OCI-LY7 (cell line): Measurements from ENCODE around the gene DSN1. TPM values are rescaled to one million over a fixed set of nuclear protein-coding genes. Genes with fewer than 3 reads are reported as not detected.

Experiments
- BruUV-seq: library from RNA; stranded (reverse); fragments of 400-500 nt; replicated peaks from 2 replicates; lab custom pipeline; 2021; lab: Mats Ljungman, UMichigan
- CTCF ChIA-PET: fragments of 300-600 bp; sonication (Branson Sonifier 250); formaldehyde crosslinking; loops from one replicate; lab custom pipeline; 2022; ENCODE audit warnings: antibody characterized with exemption; ENCODE audit not compliant: unreplicated experiment; lab: Charles Lee
- POLR2A ChIA-PET: fragments of 300-600 bp; sonication (Branson Sonifier 250); formaldehyde crosslinking; loops from one replicate; lab custom pipeline; 2022; ENCODE audit warnings: antibody characterized with exemption; lab: Charles Lee
- DNase-seq: peaks from one replicate; pipeline ENCODE4 v3.0.0-alpha.2; 2015; ENCODE audit warnings: low spot score
- H2AFZ ChIP-seq: fragments of 200-600 bp; sonication (generic), shearing (Covaris generic); 2 replicates; pipeline ENCODE4 v1.6.1; 2014; ENCODE audit warnings: mild to moderate bottlenecking, antibody characterized with exemption, low read length, moderate library complexity
- H3K27ac ChIP-seq: fragments of 200-600 bp; sonication (generic); 2 replicates; pipeline ENCODE4 v1.5.1; 2014; ENCODE audit warnings: mixed run types, low read depth, mild to moderate bottlenecking, moderate library complexity, low read length, inconsistent platforms; ENCODE audit not compliant: poor library complexity, severe bottlenecking
- H3K36me3 ChIP-seq: fragments of 200-600 bp; sonication (generic); 2 replicates; pipeline ENCODE4 v1.6.1; 2014; ENCODE audit warnings: mild to moderate bottlenecking, antibody characterized with exemption, low read length, moderate library complexity, mixed read lengths; ENCODE audit not compliant: insufficient read depth
- H3K4me1 ChIP-seq: fragments of 200-600 bp; sonication (generic); 2 replicates; pipeline ENCODE4 v1.5.1; 2014; ENCODE audit warnings: mild to moderate bottlenecking, low read length; ENCODE audit not compliant: insufficient read depth, poor library complexity, severe bottlenecking
- H3K4me2 ChIP-seq: fragments of 200-600 bp; sonication (generic); 2 replicates; pipeline ENCODE4 v1.6.1; 2014; ENCODE audit warnings: mild to moderate bottlenecking, low read length
- H3K4me3 ChIP-seq: fragments of 200-600 bp; sonication (generic); 2 replicates; pipeline ENCODE4 v1.5.1; 2014; ENCODE audit warnings: mild to moderate bottlenecking, low read depth, low read length; ENCODE audit not compliant: poor library complexity, severe bottlenecking
- H3K79me2 ChIP-seq: fragments of 200-600 bp; sonication (generic); 2 replicates; pipeline ENCODE4 v1.6.1; 2016; ENCODE audit warnings: low read depth, mild to moderate bottlenecking, low read length, moderate library complexity, mixed read lengths; ENCODE audit not compliant: insufficient read depth
- H3K9me2 ChIP-seq: fragments of 200-600 bp; sonication (generic); 2 replicates; pipeline ENCODE4 v1.6.1; 2016; ENCODE audit warnings: mild to moderate bottlenecking, low read length, mixed read lengths; ENCODE audit not compliant: insufficient read depth
- H3K9me3 ChIP-seq: fragments of 200-600 bp; sonication (generic); 2 replicates; pipeline ENCODE4 v1.6.1; 2014; ENCODE audit warnings: mild to moderate bottlenecking, mixed run types, low read length, mixed read lengths
- H4K20me1 ChIP-seq: fragments of 200-600 bp; sonication (generic); 2 replicates; pipeline ENCODE4 v1.6.1; 2014; ENCODE audit warnings: mild to moderate bottlenecking, antibody characterized with exemption, low read length, moderate library complexity, mixed read lengths; ENCODE audit not compliant: insufficient read depth
- EZH2phosphoT487 ChIP-seq: fragments of 200-600 bp; sonication (generic); IDR thresholded peaks from 2 replicates; pipeline ENCODE4 v1.6.1; 2018; ENCODE audit warnings: low read depth, borderline replicate concordance, mild to moderate bottlenecking, mixed run types, antibody characterized with exemption, low read length, moderate library complexity, mixed read lengths
- intact Hi-C: fragments of 100-400 bp; cut with micrococcal nuclease; formaldehyde crosslinking; loops from one replicate; pipeline ENCODE4 v1.10.0; 2022; ENCODE audit not compliant: unreplicated experiment
- total RNA-seq, 2 experiments: library from RNA; depleted of rRNA in 1 of 2; stranded (reverse); fragments of >200 nt in 1 of 2; shearing (Covaris generic) in 1 of 2; gene quantifications; 2 replicates each; pipeline ENCODE4 v1.2.3, GENCODE V29; 2014 to 2022
- TF ChIP-seq, protein P1 (sequence below): fragments of 200-600 bp; sonication (generic); conservative IDR thresholded peaks from 2 replicates; pipeline ENCODE4 v1.5.1; 2014; ENCODE audit warnings: mild to moderate bottlenecking, antibody characterized with exemption, low read length, moderate library complexity, mixed read lengths

The DSN1 gene
- total RNA-seq, 2 experiments from 2014 or later, result 33.0 to 37.6 TPM

DNA sequence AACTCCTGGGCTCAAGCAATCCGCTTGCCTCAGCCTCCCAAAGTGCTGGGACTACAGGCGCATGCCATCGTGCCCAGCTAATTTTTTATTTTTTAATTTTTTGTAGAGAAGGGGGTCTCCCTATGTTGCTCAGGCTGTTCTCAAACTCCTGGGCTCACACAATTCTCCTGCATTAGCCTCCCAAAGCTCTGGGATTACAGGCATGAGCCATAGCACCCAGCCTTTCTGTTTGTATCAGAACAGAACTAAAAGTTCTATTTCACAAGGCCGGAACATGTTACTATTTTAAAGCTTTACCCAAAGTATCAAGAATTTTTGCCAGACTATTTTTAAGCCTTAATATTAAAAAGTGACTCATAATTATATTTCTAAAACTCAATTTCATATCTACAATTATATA is 70.0 kb downstream of the DSN1 start:
- H3K4me1 ChIP-seq, result no peaks in the 10 kb centered on the region
- H3K79me2 ChIP-seq, result no peaks in the 10 kb centered on the region
- H3K27ac ChIP-seq, result no peak overlapping the region
- H3K36me3 ChIP-seq, result no peaks in the 10 kb centered on the region
- no TSS peak for BruUV-seq
- POLR2A ChIA-PET, result no interaction called here
- H3K4me3 ChIP-seq, result no peak overlapping the region
- DNase-seq, result no peak
- no peaks in the 10 kb centered on the region for H4K20me1 ChIP-seq
- H3K9me2 ChIP-seq, result no peaks in the 10 kb centered on the region
- no peak overlapping the region for H2AFZ ChIP-seq
- intact Hi-C loops, result no loop called here
- CTCF ChIA-PET, result no interaction called here
- no peak for TF ChIP-seq EZH2phosphoT487
- TF ChIP-seq, protein P1, sequence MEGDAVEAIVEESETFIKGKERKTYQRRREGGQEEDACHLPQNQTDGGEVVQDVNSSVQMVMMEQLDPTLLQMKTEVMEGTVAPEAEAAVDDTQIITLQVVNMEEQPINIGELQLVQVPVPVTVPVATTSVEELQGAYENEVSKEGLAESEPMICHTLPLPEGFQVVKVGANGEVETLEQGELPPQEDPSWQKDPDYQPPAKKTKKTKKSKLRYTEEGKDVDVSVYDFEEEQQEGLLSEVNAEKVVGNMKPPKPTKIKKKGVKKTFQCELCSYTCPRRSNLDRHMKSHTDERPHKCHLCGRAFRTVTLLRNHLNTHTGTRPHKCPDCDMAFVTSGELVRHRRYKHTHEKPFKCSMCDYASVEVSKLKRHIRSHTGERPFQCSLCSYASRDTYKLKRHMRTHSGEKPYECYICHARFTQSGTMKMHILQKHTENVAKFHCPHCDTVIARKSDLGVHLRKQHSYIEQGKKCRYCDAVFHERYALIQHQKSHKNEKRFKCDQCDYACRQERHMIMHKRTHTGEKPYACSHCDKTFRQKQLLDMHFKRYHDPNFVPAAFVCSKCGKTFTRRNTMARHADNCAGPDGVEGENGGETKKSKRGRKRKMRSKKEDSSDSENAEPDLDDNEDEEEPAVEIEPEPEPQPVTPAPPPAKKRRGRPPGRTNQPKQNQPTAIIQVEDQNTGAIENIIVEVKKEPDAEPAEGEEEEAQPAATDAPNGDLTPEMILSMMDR, result no peak
- no peak overlapping the region for H3K4me2 ChIP-seq
- no peaks in the 10 kb centered on the region for H3K9me3 ChIP-seq

Other genes starting within 250 kb of the DSN1 start
- gene MYL9, start 232.2 kb downstream of the DSN1 start, total RNA-seq (2014; rRNA removed; shearing (Covaris generic)), result not detected in 2 replicates
- gene MYL9, start 232.2 kb downstream of the DSN1 start, total RNA-seq (2022), result not detected in 2 replicates
- 26.6 and 41.3 TPM in 2 replicates for gene TGIF2, start 200.2 kb downstream of the DSN1 start, total RNA-seq (2014; rRNA removed; shearing (Covaris generic))
- 45.2 and 49.4 TPM in 2 replicates for gene TGIF2, start 200.2 kb downstream of the DSN1 start, total RNA-seq (2022)
- 66.6 and 72.2 TPM in 2 replicates for gene RAB5IF, start 168.0 kb downstream of the DSN1 start, total RNA-seq (2014; rRNA removed; shearing (Covaris generic))
- gene RAB5IF, start 168.0 kb downstream of the DSN1 start, total RNA-seq (2022), result 76.0 and 94.8 TPM in 2 replicates
- 1.5 and 2.0 TPM in 2 replicates for gene SLA2, start 127.6 kb downstream of the DSN1 start, total RNA-seq (2014; rRNA removed; shearing (Covaris generic))
- 4.1 and 5.0 TPM in 2 replicates for gene SLA2, start 127.6 kb downstream of the DSN1 start, total RNA-seq (2022)
- gene NDRG3, start 27.7 kb downstream of the DSN1 start, total RNA-seq (2014; rRNA removed; shearing (Covaris generic)), result 10.1 and 14.4 TPM in 2 replicates
- 22.1 and 25.0 TPM in 2 replicates for gene NDRG3, start 27.7 kb downstream of the DSN1 start, total RNA-seq (2022)
- 0.18 TPM in 1 of 2 replicates, not detected in the other for gene TLDC2, start 102.4 kb upstream of the DSN1 start, total RNA-seq (2014; rRNA removed; shearing (Covaris generic))
- gene TLDC2, start 102.4 kb upstream of the DSN1 start, total RNA-seq (2022), result not detected in 2 replicates
- gene SAMHD1, start 177.9 kb upstream of the DSN1 start, total RNA-seq (2014; rRNA removed; shearing (Covaris generic)), result 7.9 and 10.6 TPM in 2 replicates
- gene SAMHD1, start 177.9 kb upstream of the DSN1 start, total RNA-seq (2022), result 13.7 and 20.8 TPM in 2 replicates